HG03521 (cell line): Measurements from ENCODE around the gene EZH2.

Experiments used
- ATAC-seq: cut with Tn5 transposase; IDR thresholded peaks from one replicate; pipeline ENCODE4 v1.9.1; 2021; ENCODE audit warnings: mild to moderate bottlenecking, moderate library complexity; ENCODE audit not compliant: unreplicated experiment

EZH2 gene

DNA sequence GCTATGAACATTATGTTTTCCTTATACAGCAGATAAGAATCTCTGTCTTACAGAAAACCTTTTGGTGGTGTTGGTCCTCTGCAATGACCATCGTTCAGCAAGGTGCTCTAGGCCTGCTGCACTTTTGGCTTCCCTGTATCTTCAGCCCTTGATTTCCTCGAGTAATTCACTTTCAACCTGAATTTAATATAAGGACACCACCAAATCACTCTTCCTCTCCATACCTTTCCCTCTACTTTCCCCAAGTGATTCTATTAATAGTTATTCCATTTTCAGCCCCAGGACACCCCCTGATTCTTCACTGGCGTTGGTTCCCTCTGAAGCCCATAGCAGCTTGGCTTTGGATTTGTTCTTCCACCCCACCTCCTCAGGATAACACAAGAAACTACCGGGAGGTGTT, 72.2 kb downstream of the EZH2 start:
- no peak for ATAC-seq

DNA sequence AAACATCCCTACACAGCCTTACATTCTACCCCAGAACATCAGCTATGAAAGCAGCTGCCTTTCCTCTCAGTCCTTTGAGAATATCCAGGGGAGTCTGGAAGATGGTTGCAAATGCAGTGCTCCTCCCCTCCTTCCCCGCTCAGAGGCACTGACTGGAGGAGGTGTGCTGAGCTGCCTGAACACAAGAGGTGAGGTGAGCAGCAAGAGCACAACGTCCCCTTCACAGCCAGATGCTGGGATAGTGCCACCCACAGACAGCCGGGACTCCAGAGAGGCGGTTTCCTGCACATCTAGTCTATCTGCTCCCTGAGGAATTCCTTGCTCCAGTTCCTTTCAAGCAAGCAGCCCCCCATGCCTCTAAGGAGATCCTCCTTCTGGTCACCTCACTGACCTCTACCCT, 74.2 kb downstream of the EZH2 start:
- ATAC-seq, result no peak

DNA sequence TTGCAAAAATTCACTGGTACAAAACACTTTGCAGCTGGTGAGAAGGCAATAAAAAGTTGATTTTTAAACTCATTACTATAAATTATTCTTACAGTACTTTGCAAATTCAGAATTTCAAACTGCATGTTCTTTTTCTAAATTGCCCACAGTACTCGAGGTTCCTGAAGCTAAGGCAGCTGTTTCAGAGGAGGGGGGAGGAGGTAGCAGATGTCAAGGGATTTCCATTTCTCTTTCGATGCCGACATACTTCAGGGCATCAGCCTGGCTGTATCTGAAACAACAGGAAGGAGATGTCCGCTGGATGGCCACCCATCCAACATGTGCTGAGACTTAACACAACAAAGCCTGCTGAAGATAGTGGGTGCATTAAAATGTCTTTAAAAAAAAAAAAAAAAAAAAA, 76.7 kb downstream of the EZH2 start:
- no peak for ATAC-seq

DNA sequence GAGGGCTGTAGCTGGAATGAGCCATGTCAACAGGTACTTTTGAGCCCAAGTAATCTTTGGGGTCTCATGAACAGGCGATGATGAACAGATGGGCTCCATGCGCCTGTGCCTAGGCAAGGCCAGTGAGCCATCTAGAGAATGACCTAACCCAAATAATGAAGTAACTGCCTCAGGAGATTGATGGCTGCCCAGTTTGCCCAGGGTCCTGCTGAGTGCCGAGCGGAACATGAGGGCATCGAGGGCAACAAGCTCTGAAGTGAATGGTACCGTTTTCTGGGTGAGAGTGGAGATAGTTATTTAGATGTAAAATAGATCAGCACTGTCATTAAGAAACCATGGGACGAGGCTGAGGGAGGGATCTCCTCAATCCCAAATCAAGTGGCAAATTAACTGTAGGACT, 77.9 kb downstream of the EZH2 start:
- no peak for ATAC-seq

DNA sequence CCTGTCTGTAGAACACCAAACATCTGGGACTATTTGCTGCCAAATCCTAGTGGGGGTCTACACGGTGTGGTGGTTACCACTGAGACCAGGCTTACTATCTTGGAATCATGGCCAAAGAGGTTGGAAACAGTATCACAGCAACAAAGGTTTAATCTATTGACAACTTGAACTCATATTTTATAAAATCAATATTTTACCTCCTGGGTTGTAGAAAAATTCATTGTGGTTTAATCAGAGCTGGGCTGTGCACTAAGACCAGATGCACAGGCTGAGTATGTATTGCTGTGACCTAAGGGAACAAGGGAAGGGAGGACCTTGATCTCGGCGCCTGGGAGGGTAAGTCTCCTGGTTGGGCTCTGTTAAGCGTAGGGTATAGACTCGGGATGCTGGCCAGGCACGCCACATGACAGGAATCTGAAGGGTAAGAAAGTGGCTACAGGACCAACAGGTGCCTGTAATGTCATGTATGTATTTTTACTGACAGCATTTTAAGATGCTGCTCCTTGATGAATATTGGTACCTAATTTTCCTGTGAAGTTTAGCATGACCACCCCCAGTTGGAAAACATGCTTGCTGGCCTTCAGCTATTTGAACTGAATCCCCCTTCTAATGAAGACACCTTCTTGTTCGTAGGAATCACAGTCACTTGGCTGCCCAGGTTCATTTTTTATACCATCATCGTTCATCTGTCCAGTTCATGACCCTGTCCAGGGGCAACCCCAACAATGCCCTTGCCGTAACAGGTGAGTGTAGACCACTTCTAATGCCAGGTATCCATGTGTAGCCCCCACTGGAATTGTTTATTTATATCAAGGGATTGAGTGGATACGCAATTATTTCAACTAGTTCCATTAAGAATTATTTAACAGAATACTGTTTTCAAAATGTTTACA, 79.5 kb downstream of the EZH2 start:
- no peak for ATAC-seq

DNA sequence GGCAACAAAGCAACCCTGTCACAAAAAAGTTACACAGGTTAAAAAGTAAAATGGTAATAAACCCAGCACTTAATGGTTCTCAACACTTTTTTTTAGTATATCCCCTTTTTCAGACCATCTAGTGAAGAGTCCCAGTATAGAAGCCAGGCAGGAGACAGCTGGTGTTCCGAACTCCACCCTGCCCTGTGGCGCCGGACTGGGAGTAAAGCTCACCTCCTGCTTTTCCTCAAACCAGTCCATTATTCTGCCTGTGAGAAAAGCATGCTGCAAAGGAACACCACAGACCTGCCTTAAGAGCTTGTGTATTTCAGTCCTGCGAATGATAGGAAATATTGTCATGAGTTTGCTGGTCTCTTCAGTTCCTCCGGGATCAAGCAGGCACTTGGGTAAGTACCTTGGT, 81.0 kb downstream of the EZH2 start:
- no peak for ATAC-seq

GRCh38 chr7:148802101-148802493, 82.0 kb downstream of the EZH2 start:
- ATAC-seq, result no peak

GRCh38 chr7:148800677-148801076, 83.4 kb downstream of the EZH2 start:
- ATAC-seq, result no peak

GRCh38 chr7:148799893-148800555, 84.1 kb downstream of the EZH2 start:
- ATAC-seq, result no peak

GRCh38 chr7:148796841-148797240, 87.2 kb downstream of the EZH2 start:
- ATAC-seq, result no peak

GRCh38 chr7:148794476-148794875, 89.6 kb downstream of the EZH2 start:
- ATAC-seq, result no peak

DNA sequence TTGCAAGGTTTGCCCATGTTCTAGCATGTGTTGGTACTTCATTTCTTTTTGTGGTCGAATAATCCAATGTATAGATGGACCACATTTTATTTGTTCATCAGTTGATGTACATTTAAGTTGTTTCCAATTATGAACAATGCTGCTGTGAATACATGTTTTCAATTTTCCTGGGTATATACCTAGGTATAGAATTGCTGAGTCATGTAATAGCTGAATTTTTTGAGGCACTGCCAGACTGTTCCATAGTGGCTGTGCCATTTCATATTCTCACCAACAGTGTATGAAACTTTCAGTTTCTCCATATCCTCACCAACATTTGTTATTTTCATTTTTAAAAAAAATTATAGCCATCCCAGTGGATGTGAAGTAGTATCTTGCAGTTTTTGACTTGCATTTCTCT, 90.5 kb downstream of the EZH2 start:
- ATAC-seq, result no peak

DNA sequence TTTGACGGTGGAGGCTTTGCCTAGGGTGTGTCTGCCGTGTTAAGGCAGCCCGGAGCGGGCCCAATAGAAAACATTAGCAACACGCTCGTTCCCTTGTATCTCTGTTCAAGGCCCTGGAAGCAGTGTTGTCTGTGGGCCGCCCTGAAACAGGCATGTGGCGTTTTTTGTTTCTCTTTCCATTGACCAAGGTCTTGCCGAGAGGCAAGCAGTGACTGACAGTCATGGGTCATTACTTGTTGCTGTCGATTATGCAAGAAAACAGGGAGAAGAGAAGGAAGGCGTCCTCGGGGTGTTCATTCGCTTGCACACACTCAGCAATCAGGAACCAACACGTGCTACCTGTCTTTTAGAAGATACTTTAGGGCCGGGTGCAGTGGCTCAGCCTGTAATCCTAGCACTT, 92.5 kb downstream of the EZH2 start:
- ATAC-seq, result no peak

- no peak for ATAC-seq
Measured at GRCh38 chr7:148790850-148791249, 93.2 kb downstream of the EZH2 start.

- no peak for ATAC-seq
Measured at GRCh38 chr7:148790131-148790726, 93.9 kb downstream of the EZH2 start.

GRCh38 chr7:148789220-148789619, 94.9 kb downstream of the EZH2 start:
- no peak for ATAC-seq

DNA sequence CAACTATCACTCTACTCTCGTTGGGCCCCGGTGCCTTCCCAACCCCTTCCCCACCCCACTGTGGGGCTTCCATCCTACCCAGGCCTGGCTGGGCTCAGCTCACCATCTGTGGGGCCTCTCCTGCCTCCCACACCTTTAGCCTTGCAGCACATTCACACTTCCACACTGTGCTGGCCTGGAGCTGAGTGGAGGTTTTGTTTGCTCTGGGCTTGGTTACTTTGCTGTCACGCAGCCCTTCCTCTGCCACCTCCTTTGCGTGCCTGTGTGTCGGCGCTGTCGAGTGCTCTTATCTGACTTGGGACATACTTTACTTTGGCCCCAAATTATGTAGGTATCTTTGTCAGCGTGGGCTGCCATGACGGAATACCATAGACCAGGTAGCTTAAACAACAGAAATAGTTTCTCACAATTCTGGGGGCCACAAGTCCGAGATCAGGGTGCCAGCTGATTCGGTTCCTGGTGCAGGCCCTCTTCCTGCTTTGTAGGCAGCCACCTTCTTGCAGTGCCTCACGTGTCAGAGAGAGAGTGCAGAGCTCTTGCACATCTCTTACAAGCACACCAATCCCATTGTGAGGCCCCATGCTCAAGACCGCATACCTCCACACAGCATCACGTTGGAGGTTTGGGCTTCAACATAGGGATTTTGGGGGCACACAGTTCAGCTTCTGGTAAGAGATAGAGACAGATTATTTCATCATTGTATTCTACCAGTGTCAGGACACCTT, 96.4 kb downstream of the EZH2 start:
- no peak for ATAC-seq

DNA sequence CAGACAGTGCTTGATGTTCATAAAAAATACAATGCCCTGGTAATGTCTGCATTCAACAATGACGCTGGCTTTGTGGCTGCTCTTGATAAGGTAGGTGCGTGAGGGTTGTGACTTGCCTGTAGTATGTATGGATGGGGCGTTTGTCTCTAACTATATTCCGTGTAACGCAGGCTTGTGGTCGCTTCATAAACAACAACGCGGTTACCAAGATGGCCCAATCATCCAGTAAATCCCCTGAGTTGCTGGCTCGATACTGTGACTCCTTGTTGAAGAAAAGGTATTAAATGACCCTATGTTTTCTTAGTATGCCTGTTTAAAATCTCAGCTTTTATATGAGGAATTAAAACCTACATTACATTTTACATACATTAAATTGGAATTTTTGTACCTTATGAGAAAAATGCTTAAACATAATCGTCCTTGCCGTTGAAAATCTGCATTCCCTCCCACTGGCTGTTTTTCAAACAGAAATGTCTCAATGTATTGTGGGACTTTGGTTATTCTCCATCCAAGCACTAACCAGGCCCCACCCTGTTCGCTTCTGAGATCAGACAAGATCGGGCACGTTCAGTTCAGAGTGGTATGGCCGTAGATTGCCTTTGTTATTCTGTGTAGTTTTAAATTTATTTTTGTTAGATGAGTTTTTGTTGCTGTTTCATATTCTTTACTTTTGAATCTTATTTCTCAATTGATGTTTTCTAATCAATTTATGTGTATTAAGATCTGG, 100.1 kb downstream of the EZH2 start:
- ATAC-seq, result no peak

DNA sequence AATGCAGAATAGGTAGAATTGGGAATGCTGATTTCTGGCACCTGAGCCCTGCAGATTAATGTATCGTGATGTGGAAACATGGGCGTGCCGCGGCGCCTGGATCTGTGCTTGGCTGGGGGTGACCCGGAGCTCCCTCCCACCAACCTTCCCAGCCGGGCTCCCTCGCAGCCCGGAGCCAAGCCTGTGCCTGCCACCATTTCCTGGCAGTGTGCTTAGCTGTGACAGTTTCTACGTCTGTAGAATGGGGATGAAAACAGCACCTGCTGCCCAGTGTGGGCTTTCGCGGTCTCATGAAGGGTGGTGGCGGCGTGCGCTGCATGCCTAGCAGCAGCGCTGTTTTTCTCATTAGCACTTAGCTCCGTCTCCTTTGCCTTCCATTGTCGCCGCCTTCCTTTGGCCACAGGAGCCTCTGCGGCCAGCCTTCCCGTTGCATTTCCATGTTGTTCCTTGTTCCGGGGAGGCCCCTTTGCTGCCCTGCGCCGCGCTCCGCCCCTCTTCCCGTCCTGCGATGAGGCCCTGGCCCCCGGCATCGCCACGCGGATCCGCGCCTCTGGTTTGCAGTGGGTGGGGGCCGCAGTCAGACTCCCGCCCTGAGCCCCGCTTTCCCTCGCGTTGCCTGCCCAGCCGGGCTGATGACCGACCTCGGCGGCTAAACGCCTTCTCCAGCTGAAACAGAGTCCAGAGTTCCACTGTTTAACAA, 101.2 kb downstream of the EZH2 start:
- ATAC-seq, result no peak

GRCh38 chr7:148774471-148774870, 109.6 kb downstream of the EZH2 start:
- no peak for ATAC-seq
